COLO668 (cell line): ENCODE measurements around the gene CACNA1C.

Source experiments
- DNase-seq: peaks from one replicate; lab custom pipeline; 2025; ENCODE audit not compliant: unreplicated experiment; lab: John Stamatoyannopoulos, UW

CACNA1C gene

DNA sequence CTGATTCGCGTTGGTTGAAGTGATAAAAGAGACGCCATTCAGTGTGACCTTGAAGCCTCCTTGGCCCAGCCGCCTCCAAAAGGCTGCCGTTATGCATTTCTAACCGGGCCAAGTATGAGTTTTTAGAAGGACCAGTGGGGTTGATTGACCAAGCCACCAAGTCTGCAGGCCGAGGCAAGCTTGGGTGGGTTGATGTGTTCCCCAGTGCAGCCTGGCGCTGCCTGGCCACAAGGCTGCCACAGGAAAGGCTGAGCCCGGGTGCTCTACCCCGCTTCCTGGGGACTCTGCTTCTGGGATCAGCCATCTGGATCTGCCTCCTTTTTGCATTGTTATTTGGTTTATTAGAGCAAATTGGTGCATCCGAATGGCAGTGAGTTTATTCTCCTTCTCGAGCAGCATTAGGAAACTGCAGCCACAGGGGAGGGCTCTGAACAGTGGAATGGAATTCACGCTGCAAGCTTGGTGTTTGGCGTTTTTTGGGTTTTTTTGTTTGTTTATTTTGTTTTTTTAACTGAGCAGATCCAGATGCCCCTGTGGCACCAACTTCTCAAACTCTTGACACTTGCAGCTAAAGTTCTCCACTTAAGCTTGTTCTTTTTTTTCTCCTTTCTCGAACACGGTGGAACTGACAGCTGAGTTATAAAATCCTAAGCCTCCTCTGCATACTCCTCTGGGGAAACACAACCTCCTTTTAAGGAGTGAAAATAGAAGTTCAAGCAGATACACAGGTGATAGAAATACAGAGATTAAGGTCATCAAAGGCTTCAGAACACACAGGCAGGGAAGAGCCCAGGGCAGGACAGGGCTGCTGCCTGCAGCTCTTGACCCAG lies 596.6 kb downstream of the CACNA1C start:
- no peak for DNase-seq

GRCh38 chr12:2650261-2651067 lies 597.7 kb downstream of the CACNA1C start:
- DNase-seq = no peak

DNA sequence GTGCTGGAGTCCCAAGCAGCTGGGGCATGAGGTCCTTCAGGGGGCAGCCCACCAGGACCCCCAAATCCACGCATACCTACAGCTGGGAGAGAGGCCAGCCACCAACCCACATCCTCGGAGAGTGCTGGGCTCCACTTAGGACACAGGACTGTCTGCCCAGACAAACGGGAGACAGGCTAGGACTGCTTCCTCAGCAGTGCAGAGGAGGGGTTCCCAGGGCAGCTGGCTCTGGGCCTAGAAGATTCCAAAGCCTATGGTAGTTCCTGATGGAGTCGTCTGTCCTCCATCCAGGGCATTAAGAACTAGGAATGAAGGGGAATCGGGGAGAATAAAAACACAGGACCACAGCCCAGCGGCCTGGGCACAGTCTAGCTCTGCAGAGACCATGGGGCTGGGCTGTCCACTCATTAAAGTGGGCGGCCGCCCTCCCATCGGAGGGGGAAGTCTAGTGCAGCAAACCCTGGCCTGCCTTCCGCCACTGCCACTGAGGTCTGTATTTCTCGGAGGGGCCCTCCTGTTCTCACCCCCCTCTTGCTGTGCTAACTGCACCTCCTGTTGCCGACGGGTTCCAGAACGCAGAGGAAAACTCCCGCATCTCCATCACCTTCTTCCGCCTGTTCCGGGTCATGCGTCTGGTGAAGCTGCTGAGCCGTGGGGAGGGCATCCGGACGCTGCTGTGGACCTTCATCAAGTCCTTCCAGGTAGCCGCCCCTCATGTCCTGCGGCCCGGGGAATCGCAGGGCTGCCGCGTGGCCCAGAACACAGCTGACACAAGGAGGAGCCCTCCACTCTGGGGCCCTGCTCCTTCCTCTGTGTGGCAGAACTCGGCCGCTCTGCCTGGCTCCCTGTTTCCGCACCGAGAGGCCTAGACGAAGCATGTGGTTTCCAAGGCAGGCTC lies 598.5 kb downstream of the CACNA1C start:
- no peak for DNase-seq

GRCh38 chr12:2652011-2652400 lies 599.2 kb downstream of the CACNA1C start:
- no peak for DNase-seq

DNA sequence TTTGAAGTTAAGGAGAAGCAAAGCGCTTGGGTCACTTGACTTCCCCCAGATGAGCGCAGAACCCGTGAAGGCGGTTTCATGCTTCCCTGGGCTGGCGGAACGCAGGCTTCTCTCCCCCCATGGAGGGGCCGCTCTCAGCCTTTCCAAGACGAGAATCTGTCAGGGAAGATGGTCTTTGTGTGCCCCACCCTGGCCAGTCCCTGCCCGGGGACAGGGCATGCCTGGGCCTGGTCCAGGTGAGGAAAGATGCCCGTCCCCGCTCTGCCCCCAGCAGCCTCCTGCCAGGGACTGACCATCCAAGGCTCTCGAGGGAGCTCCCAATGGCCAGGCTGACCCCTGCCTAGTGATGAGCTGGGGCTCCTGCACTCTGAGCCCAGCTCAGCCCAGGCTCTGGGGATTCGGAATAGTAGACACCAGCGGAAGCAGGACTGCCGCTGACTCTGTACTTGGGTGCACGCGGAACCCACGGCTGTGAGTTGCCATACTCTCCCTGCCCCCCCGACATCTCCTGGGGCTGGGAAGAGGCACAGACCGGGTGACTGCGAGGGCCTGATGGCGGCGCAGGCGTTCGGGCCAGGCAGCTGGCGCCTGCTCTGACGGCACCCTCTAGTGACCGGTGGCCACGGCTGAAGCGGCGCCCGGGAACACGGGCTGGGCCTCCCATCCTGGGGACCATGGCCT lies 599.8 kb downstream of the CACNA1C start:
- DNase-seq = no peak

DNA sequence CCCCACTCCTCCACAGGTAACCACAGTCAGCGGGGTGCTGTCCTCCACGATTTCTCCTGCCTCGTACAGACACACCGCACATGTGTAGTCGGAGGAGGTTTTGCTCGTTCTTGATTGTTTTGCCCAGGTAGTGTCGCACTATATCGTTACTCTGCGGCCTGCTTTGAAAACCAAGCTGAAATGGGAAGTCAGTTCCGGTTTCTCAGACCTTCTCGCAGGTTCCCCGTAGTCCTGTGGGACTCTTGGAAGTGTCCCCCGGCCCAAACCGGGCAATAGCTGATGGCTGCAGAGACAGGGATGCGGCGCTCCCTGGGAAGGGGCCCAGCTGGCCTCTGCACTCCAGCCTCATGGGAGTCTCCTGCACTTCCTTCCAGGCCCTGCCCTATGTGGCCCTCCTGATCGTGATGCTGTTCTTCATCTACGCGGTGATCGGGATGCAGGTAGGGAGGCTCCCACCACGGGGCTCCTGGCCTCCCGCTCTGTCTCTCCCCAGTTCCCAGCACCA lies 600.7 kb downstream of the CACNA1C start:
- DNase-seq = no peak

GRCh38 chr12:2654311-2654710 lies 601.5 kb downstream of the CACNA1C start:
- DNase-seq = no peak

DNA sequence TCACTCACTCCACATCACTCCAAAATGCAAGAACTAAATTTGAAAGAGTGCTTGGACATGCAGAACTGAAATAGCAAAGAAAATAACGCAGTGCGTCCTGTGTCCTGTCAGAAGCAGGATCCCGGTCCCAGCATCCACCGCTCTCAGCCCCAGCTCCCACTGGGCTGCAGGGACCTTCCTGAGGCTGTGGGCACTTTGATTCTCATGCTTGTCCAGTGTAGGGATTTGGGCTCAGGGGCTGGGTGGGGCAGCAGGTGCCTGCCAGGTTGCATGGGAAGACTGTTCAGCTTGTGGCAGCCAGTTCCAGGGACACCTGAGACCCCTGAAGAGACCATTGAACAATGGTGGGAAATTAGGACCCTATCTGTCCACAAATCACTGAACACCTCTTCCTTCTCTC lies 602.0 kb downstream of the CACNA1C start:
- no peak for DNase-seq

- DNase-seq = no peak
Measured at GRCh38 chr12:2662524-2662923, 609.7 kb downstream of the CACNA1C start.

DNA sequence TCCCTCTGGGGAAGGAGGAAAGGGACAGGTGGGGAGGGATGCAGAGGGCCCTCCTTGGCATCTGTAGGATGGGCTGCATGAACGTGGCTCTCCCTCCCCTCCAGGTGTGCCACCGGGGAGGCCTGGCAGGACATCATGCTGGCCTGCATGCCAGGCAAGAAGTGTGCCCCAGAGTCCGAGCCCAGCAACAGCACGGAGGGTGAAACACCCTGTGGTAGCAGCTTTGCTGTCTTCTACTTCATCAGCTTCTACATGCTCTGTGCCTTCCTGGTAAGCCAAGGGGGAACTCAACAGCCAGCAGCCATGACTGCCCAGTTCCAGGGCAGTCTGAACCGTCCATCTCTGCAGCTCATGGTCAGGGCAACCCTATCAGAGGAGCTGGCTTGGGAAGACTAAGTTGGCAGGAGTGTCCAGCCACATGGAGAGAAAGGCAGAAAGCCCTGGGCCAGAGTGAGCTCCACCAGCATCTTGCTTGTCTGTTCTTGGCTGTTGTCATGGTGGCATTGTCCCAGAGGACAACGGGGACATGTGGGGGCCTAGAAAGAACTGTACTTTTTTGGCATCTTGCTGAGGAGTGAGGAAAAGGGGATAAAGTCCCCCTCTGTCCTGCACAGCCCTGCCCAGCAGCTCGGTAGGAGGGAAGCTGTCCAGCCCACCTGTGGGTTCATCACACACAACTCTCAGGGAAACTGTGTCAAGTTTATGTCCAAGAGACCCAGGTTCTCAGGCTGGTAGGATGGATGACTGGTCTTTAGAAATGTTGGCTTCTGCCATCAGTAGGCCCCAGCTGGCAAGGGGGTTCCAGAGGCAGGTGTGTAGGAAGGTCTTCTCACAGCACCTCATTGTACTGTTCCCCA lies 612.2 kb downstream of the CACNA1C start:
- no peak for DNase-seq

DNA sequence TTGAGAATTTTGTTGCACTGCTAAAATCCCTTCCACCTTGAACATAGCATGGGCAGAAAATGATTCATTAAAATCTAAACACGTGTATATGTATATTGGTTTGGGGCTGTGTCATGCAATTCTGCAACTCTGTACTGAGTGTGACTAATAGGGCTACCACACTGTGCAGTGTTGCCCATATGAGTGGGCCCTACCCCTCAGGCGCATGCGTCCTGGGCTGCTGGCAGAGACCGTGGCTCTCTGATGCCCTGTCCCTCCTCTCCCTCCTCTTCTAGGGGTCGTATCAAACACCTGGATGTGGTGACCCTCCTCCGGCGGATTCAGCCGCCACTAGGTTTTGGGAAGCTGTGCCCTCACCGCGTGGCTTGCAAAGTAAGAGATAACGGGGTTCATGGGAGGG lies 613.6 kb downstream of the CACNA1C start:
- no peak for DNase-seq

DNA sequence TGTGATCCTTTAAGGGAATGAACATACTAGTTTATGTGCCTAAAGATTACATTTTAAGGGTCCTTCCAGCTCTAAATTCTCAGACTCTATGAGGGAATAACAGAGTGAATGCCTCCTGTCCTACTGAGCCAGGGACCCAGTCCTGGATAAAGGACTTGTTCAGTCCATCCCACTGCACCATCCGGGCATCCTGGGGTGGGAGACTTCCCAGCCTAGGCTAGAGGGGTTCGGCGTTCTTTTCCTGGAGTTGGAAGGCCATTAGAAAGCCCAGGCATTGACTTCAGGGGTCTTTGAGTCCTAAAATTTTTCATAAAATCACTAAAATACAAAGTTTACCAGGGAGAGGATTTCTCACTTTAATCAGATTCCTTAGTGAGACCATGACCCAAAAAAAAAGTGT lies 614.1 kb downstream of the CACNA1C start:
- no peak for DNase-seq

DNA sequence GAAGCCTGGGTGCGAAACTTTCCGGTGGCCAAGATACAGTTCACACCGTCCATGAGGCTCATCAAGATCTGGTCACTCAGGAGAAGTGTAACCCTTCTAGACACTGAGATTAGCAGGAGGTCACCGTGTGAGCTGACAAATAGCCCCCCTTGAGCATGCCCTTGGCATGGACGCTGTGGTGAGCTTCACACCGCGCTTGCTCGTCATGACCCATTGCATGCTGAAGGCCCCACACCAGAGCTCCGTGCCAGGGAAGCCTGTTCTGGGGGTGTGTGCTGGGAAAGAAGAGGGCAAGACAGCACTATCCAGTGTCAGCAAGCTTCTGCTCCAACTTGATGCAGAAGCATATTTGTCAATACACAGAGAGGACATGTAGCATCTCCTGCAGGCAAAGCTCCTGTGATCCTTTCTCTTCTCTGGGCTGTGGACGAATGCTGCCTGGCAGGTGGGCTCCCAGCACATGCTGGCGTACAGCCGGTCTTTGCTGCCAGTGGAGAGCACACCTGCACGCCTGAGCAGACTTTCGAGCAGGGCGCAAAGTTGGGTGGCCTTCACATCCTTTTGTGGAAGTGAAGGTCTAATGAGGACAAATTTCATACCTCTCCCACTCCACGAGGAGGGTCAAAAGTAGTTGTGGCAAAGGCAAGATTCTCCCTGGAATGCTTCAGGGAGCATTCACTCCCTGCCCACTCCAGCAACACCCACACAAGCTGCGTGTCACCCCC lies 615.1 kb downstream of the CACNA1C start:
- DNase-seq = no peak

- no peak for DNase-seq
Measured at GRCh38 chr12:2668816-2669215, 616.0 kb downstream of the CACNA1C start.

DNA sequence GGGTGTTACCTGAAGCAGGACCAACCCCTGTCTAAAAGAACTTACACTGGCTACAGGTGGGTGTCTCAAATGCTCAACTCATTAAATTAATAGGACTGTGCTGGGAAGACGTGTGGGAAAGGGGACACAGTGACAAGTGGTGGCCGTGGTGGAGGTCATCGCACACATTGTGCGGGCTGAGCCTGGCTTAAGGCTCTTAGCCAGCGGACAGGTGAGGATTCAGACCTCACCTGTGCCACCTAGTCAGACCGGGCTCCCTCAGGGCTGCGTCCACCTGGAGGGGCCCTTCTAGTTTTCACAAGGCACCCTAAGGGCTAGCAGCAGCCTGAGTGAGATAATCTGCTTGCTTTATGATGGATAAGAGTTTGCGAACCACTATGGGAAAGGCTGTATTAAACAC lies 616.8 kb downstream of the CACNA1C start:
- DNase-seq = no peak

DNA sequence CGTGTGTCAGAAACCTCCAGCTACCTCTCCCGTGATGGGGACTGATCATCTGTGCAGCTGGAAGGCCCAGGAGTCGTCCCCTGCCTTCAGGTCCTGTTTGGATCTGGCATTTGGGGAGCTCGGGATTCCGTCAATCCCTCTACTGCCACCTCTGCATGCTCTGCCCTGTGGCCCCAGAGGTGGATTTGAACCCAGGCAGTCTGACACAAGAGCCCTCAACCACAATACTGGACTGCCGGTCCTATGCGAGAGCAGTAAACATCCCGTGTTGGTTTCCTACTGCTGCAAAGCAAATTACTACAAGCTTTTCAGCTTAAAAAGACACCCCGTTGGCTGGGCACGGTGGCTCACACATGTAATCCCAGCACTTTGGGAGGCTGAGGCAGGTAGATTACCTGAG lies 620.1 kb downstream of the CACNA1C start:
- no peak for DNase-seq

DNA sequence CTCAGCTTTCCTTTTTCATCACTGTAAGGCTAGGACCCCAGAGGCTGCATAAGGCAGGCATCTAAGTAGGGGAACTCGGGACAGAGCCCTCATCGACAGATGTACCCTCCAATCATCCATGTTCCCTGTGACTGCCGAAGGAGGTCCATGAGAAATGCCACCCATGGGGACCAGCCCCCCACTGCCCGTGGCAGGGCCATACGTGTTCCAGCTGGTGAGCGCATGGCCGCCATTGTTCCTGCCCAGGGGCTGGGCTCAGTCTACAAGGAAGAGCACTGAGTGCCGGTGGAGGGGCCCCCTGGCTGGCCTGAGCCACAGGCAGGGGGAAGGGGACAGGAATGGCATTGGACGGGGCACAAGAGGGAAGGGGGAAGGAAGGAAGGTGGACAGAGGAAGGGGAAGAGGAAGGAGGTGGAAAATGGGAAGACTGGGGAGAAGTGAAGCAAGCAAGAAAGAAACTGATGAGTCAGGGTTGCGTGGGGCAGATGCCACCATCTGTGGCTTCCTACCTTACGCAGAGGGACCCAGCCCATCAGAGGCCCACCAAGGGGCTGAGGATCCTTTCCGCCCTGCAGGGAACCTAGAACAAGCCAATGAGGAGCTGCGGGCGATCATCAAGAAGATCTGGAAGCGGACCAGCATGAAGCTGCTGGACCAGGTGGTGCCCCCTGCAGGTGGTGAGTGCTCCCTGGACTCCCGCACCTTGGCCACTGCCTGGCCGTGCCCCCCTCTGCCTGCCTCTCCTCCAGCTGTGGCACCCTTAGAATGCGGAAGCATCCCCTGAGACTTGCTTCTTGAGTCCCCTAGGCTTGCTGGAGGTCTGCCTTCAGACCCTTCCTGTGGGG lies 621.4 kb downstream of the CACNA1C start:
- no peak for DNase-seq

DNA sequence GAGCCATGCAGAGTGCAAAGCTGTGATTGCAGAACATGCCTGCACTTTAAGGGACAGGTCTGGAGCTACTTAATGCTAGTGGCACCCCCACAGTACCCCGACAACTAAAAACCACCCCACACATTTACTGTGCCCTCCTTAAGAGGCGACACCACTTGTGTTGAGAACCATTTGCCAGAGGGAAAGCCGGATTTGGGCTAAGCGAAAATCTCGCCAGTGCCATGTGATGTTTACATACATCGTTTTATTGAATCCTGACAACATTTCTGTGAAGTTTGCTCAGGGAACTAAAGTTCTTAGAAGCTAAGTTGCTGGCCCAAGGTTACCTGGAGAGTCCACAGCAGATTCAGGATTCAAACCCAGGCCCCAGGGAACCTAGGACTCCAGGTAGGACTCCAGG lies 623.0 kb downstream of the CACNA1C start:
- no peak for DNase-seq
